ENCODE results near the gene FAM217A.
A peak's percentile ranks its signal among the peaks of the same experiment; 100 is the strongest.

Gene FAM217A

GRCh38 chr6:4041480-4041879 lies 37.5 kb downstream of the FAM217A start:
- no peak overlapping the region for H3K4me3 ChIP-seq (ENCODE audit: low read depth in 1 of 2, low read length in 2 of 2)
- H3K27ac ChIP-seq (ENCODE audit: low read length), result no peak overlapping the region
- no peaks in the 10 kb centered on the region for H3K27me3 ChIP-seq (ENCODE audit: low read depth, low read length)
- H3K4me1 ChIP-seq (ENCODE audit: control insufficient read depth in 1 of 2, insufficient read depth in 2 of 2, low read length in 2 of 2), result no peaks in the 10 kb centered on the region
- no peaks in the 10 kb centered on the region for H3K9me3 ChIP-seq (ENCODE audit: control insufficient read depth in 1 of 2, low read length in 2 of 2)
- H3K36me3 ChIP-seq (ENCODE audit: control insufficient read depth in 1 of 2, insufficient read depth in 2 of 2, low read length in 2 of 2), result peaks cover 66 to 72% of the 10 kb centered on the region in 2 donors

GRCh38 chr6:4039348-4039747 lies 39.6 kb downstream of the FAM217A start:
- H3K36me3 ChIP-seq (ENCODE audit: control insufficient read depth in 1 of 2, insufficient read depth in 2 of 2, low read length in 2 of 2), result peaks cover 59 to 62% of the 10 kb centered on the region in 2 donors
- no peaks in the 10 kb centered on the region for H3K9me3 ChIP-seq (ENCODE audit: control insufficient read depth in 1 of 2, low read length in 2 of 2)
- H3K4me1 ChIP-seq (ENCODE audit: control insufficient read depth in 1 of 2, insufficient read depth in 2 of 2, low read length in 2 of 2), result no peaks in the 10 kb centered on the region
- no peak overlapping the region for H3K27ac ChIP-seq (ENCODE audit: low read length)
- H3K4me3 ChIP-seq (ENCODE audit: low read depth in 1 of 2, low read length in 2 of 2), result no peak overlapping the region
- H3K27me3 ChIP-seq (ENCODE audit: low read depth, low read length), result no peaks in the 10 kb centered on the region

GRCh38 chr6:4036581-4036980 lies 42.4 kb downstream of the FAM217A start:
- peaks cover 38 to 49% of the 10 kb centered on the region in 2 donors for H3K36me3 ChIP-seq (ENCODE audit: control insufficient read depth in 1 of 2, insufficient read depth in 2 of 2, low read length in 2 of 2)

GRCh38 chr6:4032475-4032874 lies 46.5 kb downstream of the FAM217A start:
- Histone ChIP-seq H3K4me1 (ENCODE audit: control insufficient read depth in 1 of 2, insufficient read depth in 2 of 2, low read length in 2 of 2) (peaks cover 0 to 29% of the 10 kb centered on the region in 2 donors), H3K9me3 (ENCODE audit: control insufficient read depth in 1 of 2, low read length in 2 of 2) (no peaks in the 10 kb centered on the region), H3K36me3 (ENCODE audit: control insufficient read depth in 1 of 2, insufficient read depth in 2 of 2, low read length in 2 of 2) (peaks cover 3 to 24% of the 10 kb centered on the region in 2 donors), H3K27me3 (ENCODE audit: low read depth, low read length) (no peaks in the 10 kb centered on the region), H3K4me3 (ENCODE audit: low read depth in 1 of 2, low read length in 2 of 2) (peak overlapping the region in 1 of 2 donors; percentile 28), H3K27ac (ENCODE audit: low read length) (no peak overlapping the region)

More at GRCh38 chr6:4036581-4036980, 42.4 kb downstream of the FAM217A start:
- H3K9me3 ChIP-seq (ENCODE audit: control insufficient read depth in 1 of 2, low read length in 2 of 2), result no peaks in the 10 kb centered on the region
- no peaks in the 10 kb centered on the region for H3K27me3 ChIP-seq (ENCODE audit: low read depth, low read length)
- H3K27ac ChIP-seq (ENCODE audit: low read length), result no peak overlapping the region
- H3K4me1 ChIP-seq (ENCODE audit: control insufficient read depth in 1 of 2, insufficient read depth in 2 of 2, low read length in 2 of 2), result peaks cover 0 to 20% of the 10 kb centered on the region in 2 donors
- no peak overlapping the region for H3K4me3 ChIP-seq (ENCODE audit: low read depth in 1 of 2, low read length in 2 of 2)

GRCh38 chr6:4031442-4031841 lies 47.5 kb downstream of the FAM217A start:
- H3K9me3 ChIP-seq (ENCODE audit: control insufficient read depth in 1 of 2, low read length in 2 of 2), result no peaks in the 10 kb centered on the region
- no peak overlapping the region for H3K4me3 ChIP-seq (ENCODE audit: low read depth in 1 of 2, low read length in 2 of 2)
- peaks cover 0 to 29% of the 10 kb centered on the region in 2 donors for H3K4me1 ChIP-seq (ENCODE audit: control insufficient read depth in 1 of 2, insufficient read depth in 2 of 2, low read length in 2 of 2)
- no peaks in the 10 kb centered on the region for H3K27me3 ChIP-seq (ENCODE audit: low read depth, low read length)
- no peak overlapping the region for H3K27ac ChIP-seq (ENCODE audit: low read length)
- H3K36me3 ChIP-seq (ENCODE audit: control insufficient read depth in 1 of 2, insufficient read depth in 2 of 2, low read length in 2 of 2), result peaks cover 0 to 21% of the 10 kb centered on the region in 2 donors

GRCh38 chr6:4030669-4031068 lies 48.3 kb downstream of the FAM217A start:
- Histone ChIP-seq H3K4me1 (ENCODE audit: control insufficient read depth in 1 of 2, insufficient read depth in 2 of 2, low read length in 2 of 2) (peaks cover 0 to 29% of the 10 kb centered on the region in 2 donors), H3K27me3 (ENCODE audit: low read depth, low read length) (no peaks in the 10 kb centered on the region), H3K4me3 (ENCODE audit: low read depth in 1 of 2, low read length in 2 of 2) (no peak overlapping the region), H3K36me3 (ENCODE audit: control insufficient read depth in 1 of 2, insufficient read depth in 2 of 2, low read length in 2 of 2) (peaks cover 0 to 21% of the 10 kb centered on the region in 2 donors), H3K27ac (ENCODE audit: low read length) (no peak overlapping the region), H3K9me3 (ENCODE audit: control insufficient read depth in 1 of 2, low read length in 2 of 2) (no peaks in the 10 kb centered on the region)

GRCh38 chr6:4029687-4030086 lies 49.2 kb downstream of the FAM217A start:
- no peak overlapping the region for H3K27ac ChIP-seq (ENCODE audit: low read length)
- no peaks in the 10 kb centered on the region for H3K9me3 ChIP-seq (ENCODE audit: control insufficient read depth in 1 of 2, low read length in 2 of 2)
- peaks cover 0 to 21% of the 10 kb centered on the region in 2 donors for H3K36me3 ChIP-seq (ENCODE audit: control insufficient read depth in 1 of 2, insufficient read depth in 2 of 2, low read length in 2 of 2)
- H3K4me1 ChIP-seq (ENCODE audit: control insufficient read depth in 1 of 2, insufficient read depth in 2 of 2, low read length in 2 of 2), result peaks cover 0 to 29% of the 10 kb centered on the region in 2 donors
- H3K4me3 ChIP-seq (ENCODE audit: low read depth in 1 of 2, low read length in 2 of 2), result no peak overlapping the region
- no peaks in the 10 kb centered on the region for H3K27me3 ChIP-seq (ENCODE audit: low read depth, low read length)

GRCh38 chr6:4028051-4028450 lies 50.9 kb downstream of the FAM217A start:
- H3K9me3 ChIP-seq (ENCODE audit: control insufficient read depth in 1 of 2, low read length in 2 of 2), result no peaks in the 10 kb centered on the region
- H3K4me3 ChIP-seq (ENCODE audit: low read depth in 1 of 2, low read length in 2 of 2), result no peak overlapping the region
- H3K36me3 ChIP-seq (ENCODE audit: control insufficient read depth in 1 of 2, insufficient read depth in 2 of 2, low read length in 2 of 2), result peaks cover 0 to 15% of the 10 kb centered on the region in 2 donors
- no peak overlapping the region for H3K27ac ChIP-seq (ENCODE audit: low read length)
- H3K4me1 ChIP-seq (ENCODE audit: control insufficient read depth in 1 of 2, insufficient read depth in 2 of 2, low read length in 2 of 2), result peaks cover 4 to 35% of the 10 kb centered on the region in 2 donors
- no peaks in the 10 kb centered on the region for H3K27me3 ChIP-seq (ENCODE audit: low read depth, low read length)

GRCh38 chr6:4025681-4026080 lies 53.3 kb downstream of the FAM217A start:
- H3K27ac ChIP-seq (ENCODE audit: low read length), result no peak overlapping the region

GRCh38 chr6:4023240-4023639 lies 55.7 kb downstream of the FAM217A start:
- no peaks in the 10 kb centered on the region for H3K9me3 ChIP-seq (ENCODE audit: control insufficient read depth in 1 of 2, low read length in 2 of 2)
- H3K27ac ChIP-seq (ENCODE audit: low read length), result peak overlapping the region; percentile 93
- peaks cover 0 to 4% of the 10 kb centered on the region in 2 donors for H3K36me3 ChIP-seq (ENCODE audit: control insufficient read depth in 1 of 2, insufficient read depth in 2 of 2, low read length in 2 of 2)
- no peaks in the 10 kb centered on the region for H3K27me3 ChIP-seq (ENCODE audit: low read depth, low read length)
- H3K4me3 ChIP-seq (ENCODE audit: low read depth in 1 of 2, low read length in 2 of 2), result peak overlapping the region; percentile 37 to 90
- H3K4me1 ChIP-seq (ENCODE audit: control insufficient read depth in 1 of 2, insufficient read depth in 2 of 2, low read length in 2 of 2), result peaks cover 15 to 40% of the 10 kb centered on the region in 2 donors

More at GRCh38 chr6:4025681-4026080, 53.3 kb downstream of the FAM217A start:
- H3K4me3 ChIP-seq (ENCODE audit: low read depth in 1 of 2, low read length in 2 of 2), result no peak overlapping the region
- H3K36me3 ChIP-seq (ENCODE audit: control insufficient read depth in 1 of 2, insufficient read depth in 2 of 2, low read length in 2 of 2), result peaks cover 0 to 4% of the 10 kb centered on the region in 2 donors
- H3K4me1 ChIP-seq (ENCODE audit: control insufficient read depth in 1 of 2, insufficient read depth in 2 of 2, low read length in 2 of 2), result peaks cover 7 to 34% of the 10 kb centered on the region in 2 donors
- no peaks in the 10 kb centered on the region for H3K27me3 ChIP-seq (ENCODE audit: low read depth, low read length)
- no peaks in the 10 kb centered on the region for H3K9me3 ChIP-seq (ENCODE audit: control insufficient read depth in 1 of 2, low read length in 2 of 2)

GRCh38 chr6:4021854-4022695 lies 56.9 kb downstream of the FAM217A start:
- Histone ChIP-seq H3K4me1 (ENCODE audit: control insufficient read depth in 1 of 2, insufficient read depth in 2 of 2, low read length in 2 of 2) (peaks cover 22 to 37% of the 10 kb centered on the region in 2 donors), H3K27me3 (ENCODE audit: low read depth, low read length) (no peaks in the 10 kb centered on the region), H3K27ac (ENCODE audit: low read length) (peak overlapping the region; percentile 93), H3K36me3 (ENCODE audit: control insufficient read depth in 1 of 2, insufficient read depth in 2 of 2, low read length in 2 of 2) (no peaks in the 10 kb centered on the region), H3K4me3 (ENCODE audit: low read depth in 1 of 2, low read length in 2 of 2) (peak overlapping the region; percentile 90 to 93), H3K9me3 (ENCODE audit: control insufficient read depth in 1 of 2, low read length in 2 of 2) (no peaks in the 10 kb centered on the region)

All from muscle layer of duodenum (tissue), 2 donors.